ENCODE measurements around the gene NXPH2. TPM values are rescaled to one million over a fixed set of nuclear protein-coding genes. Genes with fewer than 3 reads are reported as not detected.

The NXPH2 gene
- total and polyA plus RNA-seq, 2 donors (not counting 3 experiments of a cell fraction or from before 2014, with no cell fraction given) = not detected

DNA sequence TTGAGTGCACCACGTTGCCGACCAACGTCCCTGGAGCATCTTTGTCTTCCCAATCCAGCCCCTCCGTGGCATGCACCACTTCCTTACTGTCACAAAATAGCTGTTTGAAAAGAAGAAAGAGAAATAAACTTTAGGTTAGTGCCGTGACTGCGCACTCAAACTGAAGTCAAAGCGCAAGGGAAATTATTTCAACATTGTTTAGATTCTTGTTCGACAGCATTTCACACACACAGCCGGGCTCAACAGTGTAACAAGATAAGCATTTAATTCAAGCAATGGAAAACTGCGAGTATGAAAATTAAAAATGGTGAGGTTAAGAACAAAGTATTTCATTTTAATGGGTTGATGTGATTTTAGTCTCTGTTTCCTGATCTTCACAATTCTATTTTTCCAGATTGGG lies 108.6 kb downstream of the NXPH2 start:
- Histone ChIP-seq H3K4me2 (ENCODE audit: insufficient read depth, low read length) (no peak overlapping the region), H4K20me1 (replicated peaks; ENCODE audit: control insufficient read depth, extremely low read depth, insufficient read depth, low read length) (no peaks in the 10 kb centered on the region), H3K27me3 (ENCODE audit: control insufficient read depth in 2 of 2, insufficient read depth in 2 of 2, low read length in 2 of 2) (no peaks in the 10 kb centered on the region), H3K36me3 (ENCODE audit: control insufficient read depth in 2 of 2, extremely low read depth in 1 of 2, insufficient read depth in 2 of 2, low read length in 2 of 2) (no peaks in the 10 kb centered on the region), H3K9me1 (replicated peaks; ENCODE audit: control insufficient read depth, extremely low read depth, insufficient read depth, low read length) (no peaks in the 10 kb centered on the region), H2AFZ (ENCODE audit: low read depth, low read length) (no peak overlapping the region), H3K9ac (replicated peaks; ENCODE audit: extremely low read depth, insufficient read depth, low read length) (no peak overlapping the region), H3K27ac (ENCODE audit: insufficient read depth, low read depth, low read length) (no peak overlapping the region), H3K79me2 (ENCODE audit: control insufficient read depth, insufficient read depth, low read length) (no peaks in the 10 kb centered on the region), H3K4me3 (replicated peaks in 1 of 3; ENCODE audit: insufficient read depth in 1 of 3, low read depth in 1 of 3, low read length in 3 of 3) (no peak overlapping the region), H3K4me1 (ENCODE audit: control insufficient read depth, extremely low read depth, insufficient read depth, low read length) (no peaks in the 10 kb centered on the region), H3K9me3 (replicated peaks; ENCODE audit: control insufficient read depth, insufficient read depth, low read length) (no peaks in the 10 kb centered on the region)
- POLR2A ChIA-PET = no interaction called here
- FAIRE-seq (no peak), DNase-seq (ENCODE audit: low read depth, low spot score) (no peak)
- TF ChIP-seq EZH2 (IDR thresholded peaks at IDR 0.05; ENCODE audit: borderline replicate concordance, low read depth, low read length, severe bottlenecking) (no peak), FOS (IDR thresholded peaks at IDR 0.05; ENCODE audit: borderline replicate concordance, insufficient read depth, low read length) (no peak), MYC (IDR thresholded peaks at IDR 0.05; ENCODE audit: low read depth, low read length) (no peak), GATA2 (IDR thresholded peaks at IDR 0.05; ENCODE audit: insufficient read depth, insufficient read length, low read depth, low read length) (no peak), POLR2A (IDR thresholded peaks at IDR 0.05; ENCODE audit: low read depth, low read length) (no peak), JUN (IDR thresholded peaks at IDR 0.05; ENCODE audit: borderline replicate concordance, insufficient read depth, insufficient read length, low read depth) (no peak), POLR2AphosphoS5 (IDR thresholded peaks at IDR 0.05; ENCODE audit: insufficient read depth, low read depth, low read length) (no peak), CTCF (IDR thresholded peaks at IDR 0.05; ENCODE audit: extremely low read depth in 1 of 2, insufficient read depth in 1 of 2, low read depth in 1 of 2, low read length in 2 of 2) (no peak)
- TF ChIP-seq, protein P1, sequence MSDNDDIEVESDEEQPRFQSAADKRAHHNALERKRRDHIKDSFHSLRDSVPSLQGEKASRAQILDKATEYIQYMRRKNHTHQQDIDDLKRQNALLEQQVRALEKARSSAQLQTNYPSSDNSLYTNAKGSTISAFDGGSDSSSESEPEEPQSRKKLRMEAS (IDR thresholded peaks at IDR 0.05; ENCODE audit: insufficient read depth, insufficient read length) = no peak
- CTCF ChIA-PET = interaction anchor here (0.9 kb wide), 1 partner anchor 13 kb away, joined by 3 read pairs; no protein-coding TSS in a partner anchor
- intact Hi-C loops (cut with micrococcal nuclease) = no loop called here
- no TSS peak for BruUV-seq (replicated peaks)
- dilution Hi-C loops (cut with MboI; ENCODE audit: extremely low pct_ligation_motif_present, low sequenced_read_pairs) = no loop called here

Measured in endothelial cell of umbilical vein (primary cell).